ENCODE measurements around the gene MMAA. TPM values are rescaled to one million over a fixed set of nuclear protein-coding genes. Genes with fewer than 3 reads are reported as not detected.
A peak's percentile ranks its signal among the peaks of the same experiment; 100 is the strongest.

MMAA gene
- total and polyA plus RNA-seq, 2 experiments from 2014 or later = 4.9 to 5.9 TPM

- no peaks in the 10 kb centered on the region for H3K36me3 ChIP-seq (ENCODE audit: insufficient read depth)
- TF ChIP-seq EZH2phosphoT487 (IDR thresholded peaks at IDR 0.05; ENCODE audit: unreplicated experiment) (no peak), ZNF462 (CRISPR knock-in tag; IDR thresholded peaks at IDR 0.05) (no peak), EZH2 (IDR thresholded peaks at IDR 0.05; ENCODE audit: low read depth, unreplicated experiment) (no peak), ETS1 (IDR thresholded peaks at IDR 0.05) (no peak)
- H3K79me2 ChIP-seq (replicated peaks; ENCODE audit: insufficient read depth) = no peaks in the 10 kb centered on the region; the same call in 1 of the 2 replicates
- no peak overlapping the region for H3K4me2 ChIP-seq
- Mint-ChIP-seq H3K4me1 (peaks cover 17% of the 10 kb centered on the region), H3K36me3 (ENCODE audit: low read depth) (peaks cover 53% of the 10 kb centered on the region), H3K4me3 (no peak overlapping the region), H3K27me3 (ENCODE audit: insufficient read depth, low read depth, poor library complexity) (peaks cover 19% of the 10 kb centered on the region), H3K9me3 (peaks cover 54% of the 10 kb centered on the region), H3K27ac (no peak overlapping the region)
- 0 out of 2 replicates have a peak, but pooled peaks cover under 1% of the 10 kb centered on the region for H3F3A ChIP-seq (replicated peaks; ENCODE audit: low read depth)
- ATAC-seq = no peak
- H3K27me3 ChIP-seq (ENCODE audit: insufficient read depth) = no peaks in the 10 kb centered on the region
- H3K4me1 ChIP-seq (ENCODE audit: insufficient read depth) = peaks cover 9% of the 10 kb centered on the region; the same call in 1 of the 2 replicates
- no peak overlapping the region for H3K27ac ChIP-seq (ENCODE audit: low read depth)
- H3K4me3 ChIP-seq = no peak overlapping the region
- H3K9me2 ChIP-seq (ENCODE audit: insufficient read depth) = peaks cover 12% of the 10 kb centered on the region
- H4K20me1 ChIP-seq (replicated peaks; ENCODE audit: insufficient read depth) = no peaks in the 10 kb centered on the region
- no peak for DNase-seq (ENCODE audit: low spot score)
- H2AFZ ChIP-seq = no peak overlapping the region
These were observed 78.1 kb downstream of the MMAA start for GRCh38 chr4:145697332-145697731.

GRCh38 chr4:145698507-145698906 lies 79.3 kb downstream of the MMAA start:
- peaks cover 50% of the 10 kb centered on the region for H3K36me3 Mint-ChIP-seq (ENCODE audit: low read depth)
- no peak overlapping the region for H3K27ac Mint-ChIP-seq
- H3F3A ChIP-seq (replicated peaks; ENCODE audit: low read depth) = no peaks in the 10 kb centered on the region
- no peak overlapping the region for H2AFZ ChIP-seq
- DNase-seq (ENCODE audit: low spot score) = no peak
- ATAC-seq = no peak
- no peaks in the 10 kb centered on the region for H3K27me3 ChIP-seq (ENCODE audit: insufficient read depth)
- peaks cover 26% of the 10 kb centered on the region for H3K4me1 Mint-ChIP-seq
- H4K20me1 ChIP-seq (replicated peaks; ENCODE audit: insufficient read depth) = no peaks in the 10 kb centered on the region
- H3K27ac ChIP-seq (ENCODE audit: low read depth) = peak overlapping the region; percentile 59; the same call in 1 of the 2 replicates
- peaks cover 12% of the 10 kb centered on the region for H3K9me2 ChIP-seq (ENCODE audit: insufficient read depth)
- H3K4me3 Mint-ChIP-seq = no peak overlapping the region
- H3K4me1 ChIP-seq (ENCODE audit: insufficient read depth) = peaks cover 18% of the 10 kb centered on the region; the same call in 1 of the 2 replicates
- no peak overlapping the region for H3K4me2 ChIP-seq
- H3K4me3 ChIP-seq = no peak overlapping the region
- no peaks in the 10 kb centered on the region for H3K36me3 ChIP-seq (ENCODE audit: insufficient read depth)
- H3K79me2 ChIP-seq (replicated peaks; ENCODE audit: insufficient read depth) = no peaks in the 10 kb centered on the region; the same call in 1 of the 2 replicates
- peaks cover 48% of the 10 kb centered on the region for H3K9me3 Mint-ChIP-seq
- peaks cover 21% of the 10 kb centered on the region for H3K27me3 Mint-ChIP-seq (ENCODE audit: insufficient read depth, low read depth, poor library complexity)
- TF ChIP-seq STAT1 (IDR thresholded peaks at IDR 0.05; ENCODE audit: unreplicated experiment) = no peak
- TF ChIP-seq CREB1 (CRISPR knock-in tag; IDR thresholded peaks at IDR 0.05; ENCODE audit: low read depth) = no peak
- no peak for TF ChIP-seq EZH2phosphoT487 (IDR thresholded peaks at IDR 0.05; ENCODE audit: unreplicated experiment)
- no peak for TF ChIP-seq REST (IDR thresholded peaks at IDR 0.05; ENCODE audit: unreplicated experiment)
- TF ChIP-seq ZNF331 (CRISPR knock-in tag; IDR thresholded peaks at IDR 0.05; ENCODE audit: low read depth) = no peak

Measured in GM23338 (cell line).